Heart left ventricle (tissue), 16 donors: ENCODE measurements around the gene PPP4R2. TPM values are rescaled to one million over a fixed set of nuclear protein-coding genes. Genes with fewer than 3 reads are reported as not detected.

Experiments
- ATAC-seq, 4 donors: fragments of 200-7000 bp; cut with Tn5 transposase; one replicate each; pipeline ENCODE4 v1.9.1; 2020 to 2022; ENCODE audit warnings: moderate library complexity in 4 of 4, mild to moderate bottlenecking in 3 of 4, moderate number of reproducible peaks in 1 of 4
- DNase-seq, 5 donors: peaks; one replicate each; pipeline ENCODE4 v3.0.0-alpha.2; 2020
- H3K27ac ChIP-seq, 12 donors: fragments of 200-600 bp; sonication (generic) in 4 of 12; one replicate each; pipeline versions ENCODE4 v1.5.0 to v1.8.0; 2016 to 2022; ENCODE audit warnings: mild to moderate bottlenecking in 2 of 12
- H3K27me3 ChIP-seq, 9 donors: fragments of 200-600 bp; sonication (generic) in 2 of 9; one replicate each; pipeline versions ENCODE4 v1.5.1 to v1.8.0; 2016 to 2022; ENCODE audit warnings: mild to moderate bottlenecking in 3 of 9
- H3K36me3 ChIP-seq, 9 donors: fragments of 200-600 bp; sonication (generic) in 2 of 9; one replicate each; pipeline versions ENCODE4 v1.5.0 to v1.8.0; 2018 to 2022; ENCODE audit warnings: mild to moderate bottlenecking in 2 of 9
- H3K4me1 ChIP-seq, 12 donors: fragments of 200-600 bp; sonication (generic) in 4 of 12; one replicate each; pipeline versions ENCODE4 v1.5.0 to v1.8.0; 2016 to 2022; ENCODE audit warnings: mild to moderate bottlenecking in 3 of 12
- H3K4me3 ChIP-seq, 12 donors: fragments of 200-600 bp; sonication (generic) in 4 of 12; one replicate each; pipeline versions ENCODE4 v1.5.0 to v1.8.0; 2017 to 2022; ENCODE audit warnings: mild to moderate bottlenecking in 9 of 12, moderate library complexity in 4 of 12
- H3K9me3 ChIP-seq, 12 donors: fragments of 200-600 bp; sonication (generic) in 4 of 12; one replicate each; pipeline versions ENCODE4 v1.5.0 to v1.8.0; 2016 to 2022; ENCODE audit warnings: mild to moderate bottlenecking in 1 of 12
- POLR2A ChIP-seq, 2 donors: fragments of 450-650 bp; IDR thresholded peaks; one replicate each; pipeline ENCODE4 v1.6.1; 2017; ENCODE audit warnings: antibody characterized with exemption in 2 of 2, mild to moderate bottlenecking in 2 of 2, moderate library complexity in 2 of 2
- WGBS, 4 donors: extraction: QIAGEN DNeasy Blood & Tissue Kit in 2 of 4; methylation state at CpG; one replicate each; pipeline versions ENCODE4 v1.1.5 to v1.1.7; 2013 to 2018; 5-methylcytosine and 5-hydroxymethylcytosine counted together
- intact Hi-C, 10 donors: fragments of 100-400 bp; cut with DNase I; formaldehyde crosslinking; loops; one replicate each; pipeline versions ENCODE4 v1.11.1 to v1.14.2; 2022
- polyA plus RNA-seq, 2 donors: library from polyadenylated mRNA; stranded (reverse); fragments of 200-250 nt; gene quantifications; one replicate each; pipeline ENCODE4 v1.2.3, GENCODE V29; 2013
- total RNA-seq, 9 donors: library from RNA; depleted of rRNA in 2 of 9; stranded (reverse); fragments of >200 nt in 2 of 9; fragmentation: NEBNext Ultra II Directional in 3 of 9; extraction: Animal tissue kit (Norgen Biotek cat#: 25700) in 3 of 9; gene quantifications; one replicate each; pipeline versions ENCODE4 v1.1.0 to v1.2.4, GENCODE V29; 2016 to 2023
- TF ChIP-seq, protein P1 (sequence below), 12 donors: fragments of 200-600 bp; sonication (generic) in 4 of 12; IDR thresholded peaks; one replicate each; pipeline versions ENCODE4 v1.5.0 to v1.8.0; 2018 to 2022; ENCODE audit warnings: antibody characterized with exemption in 12 of 12, mild to moderate bottlenecking in 5 of 12
- donor health status: ischemic (EF 13 %, LVEDD 7.1; RV severe dilation, severe dysfunction).
- donor health status: healthy with polysubstance abuse.
- donor health status: DM: no; HTN: yes; CAD: no.
- donor health status: DM: no; HTN: no; CAD: no.
- donor health status: ischemic (EF 25% LVEDD 6.9; RV normal size, moderate dysfunction).
- donor health status: ischemic (EF 25% LVEDD 5.7; RV mildly dilated, moderate dysfunction).
- donor health status: healthy.
- donor health status: DM: yes; HTN: yes; CAD: no.
- donor health status: ischemic (EF 35%, LVEDD 5.7; RV mildly dilated, moderate dysfunction).
- donor health status: nonischemic (EF 11% LVEDD 7.7; RV severe dilation, severe dysfunction).
- donor health status: DM: yes; HTN: yes; CAD: no.
- donor health status: PGD.
- donor health status: ischemic (EF 29% LVEDD 5.4; RV normal size, mild dysfunction).
- donor health status: nonischemic (EF 23%, LVEDD 6.1; RV moderate dilation, normal function).

Gene PPP4R2
- total and polyA plus RNA-seq, 11 donors, result 17.0 to 69.7 (median 48.1) TPM

DNA sequence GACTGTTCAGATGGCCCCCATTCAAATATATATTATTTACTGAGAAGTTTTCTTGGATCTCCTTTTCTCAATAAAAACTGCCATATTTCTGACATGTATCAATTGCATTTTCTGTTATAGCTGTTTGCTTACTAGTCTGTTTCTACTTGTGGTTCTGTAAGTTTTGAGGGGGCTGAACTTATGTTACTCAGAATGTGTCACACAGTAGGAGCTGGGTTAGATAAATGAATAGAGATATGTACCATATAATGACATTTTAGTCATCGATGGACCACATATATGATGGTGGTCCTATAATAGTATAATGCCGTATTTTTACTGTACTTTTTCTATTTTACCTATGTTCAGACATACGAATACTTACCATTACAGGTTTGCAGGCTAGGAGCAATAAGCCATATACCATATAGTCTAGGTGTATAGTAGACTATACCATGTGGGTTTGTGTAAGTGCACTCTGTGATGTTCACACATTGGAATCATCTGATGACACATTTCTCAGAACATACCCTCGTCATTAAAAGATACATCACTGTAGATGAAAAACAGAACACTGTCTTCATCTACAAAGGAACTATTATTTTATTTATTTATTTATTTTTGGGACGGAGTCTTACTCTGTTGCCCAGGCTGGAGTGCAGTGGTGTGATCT, 22.3 kb downstream of the PPP4R2 start:
- Histone ChIP-seq H3K27me3 (no peaks in the 10 kb centered on the region), H3K4me1 (peaks cover 0 to 55% (median 27%) of the 10 kb centered on the region in 12 donors), H3K4me3 (no peak overlapping the region), H3K27ac (no peak overlapping the region), H3K9me3 (no peaks in the 10 kb centered on the region), H3K36me3 (peaks cover 0 to 10% (median 0%) of the 10 kb centered on the region in 9 donors)
- DNase-seq (no peak), ATAC-seq (no peak)
- 64 to 88% (median 75%) methylated on average over 5 of the region's 5 CpGs for WGBS, 4 donors
- intact Hi-C loops, result no loop called here
- TF ChIP-seq, protein P1, sequence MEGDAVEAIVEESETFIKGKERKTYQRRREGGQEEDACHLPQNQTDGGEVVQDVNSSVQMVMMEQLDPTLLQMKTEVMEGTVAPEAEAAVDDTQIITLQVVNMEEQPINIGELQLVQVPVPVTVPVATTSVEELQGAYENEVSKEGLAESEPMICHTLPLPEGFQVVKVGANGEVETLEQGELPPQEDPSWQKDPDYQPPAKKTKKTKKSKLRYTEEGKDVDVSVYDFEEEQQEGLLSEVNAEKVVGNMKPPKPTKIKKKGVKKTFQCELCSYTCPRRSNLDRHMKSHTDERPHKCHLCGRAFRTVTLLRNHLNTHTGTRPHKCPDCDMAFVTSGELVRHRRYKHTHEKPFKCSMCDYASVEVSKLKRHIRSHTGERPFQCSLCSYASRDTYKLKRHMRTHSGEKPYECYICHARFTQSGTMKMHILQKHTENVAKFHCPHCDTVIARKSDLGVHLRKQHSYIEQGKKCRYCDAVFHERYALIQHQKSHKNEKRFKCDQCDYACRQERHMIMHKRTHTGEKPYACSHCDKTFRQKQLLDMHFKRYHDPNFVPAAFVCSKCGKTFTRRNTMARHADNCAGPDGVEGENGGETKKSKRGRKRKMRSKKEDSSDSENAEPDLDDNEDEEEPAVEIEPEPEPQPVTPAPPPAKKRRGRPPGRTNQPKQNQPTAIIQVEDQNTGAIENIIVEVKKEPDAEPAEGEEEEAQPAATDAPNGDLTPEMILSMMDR (IDR thresholded peaks at IDR 0.05), result no peak
- no peak for TF ChIP-seq POLR2A (IDR thresholded peaks at IDR 0.05)

DNA sequence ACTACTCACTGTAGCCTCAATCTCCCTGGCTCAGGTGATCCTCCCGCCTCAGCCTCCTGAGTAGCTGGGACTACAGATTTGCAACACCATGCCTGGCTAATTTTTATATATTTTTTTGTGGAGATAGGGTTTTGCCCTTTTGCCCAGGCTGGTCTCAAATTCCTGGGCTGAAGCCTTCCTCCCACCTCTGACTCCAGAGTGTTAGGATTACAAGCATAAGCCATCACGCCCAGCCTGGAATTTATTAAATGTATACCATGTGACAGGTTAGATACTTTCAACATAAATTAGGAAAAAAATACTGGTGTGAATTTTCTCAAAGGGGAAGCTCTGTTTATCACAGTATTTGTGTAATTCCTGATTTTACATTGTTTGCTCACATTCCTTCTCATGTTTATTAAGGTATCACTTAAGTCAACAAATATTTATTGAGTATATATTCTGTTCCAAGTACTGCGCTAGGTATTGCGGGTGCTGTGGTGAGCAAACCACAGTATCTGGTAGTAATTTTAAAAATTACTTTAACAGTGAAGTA, 24.8 kb downstream of the PPP4R2 start:
- WGBS, 4 donors, result 50 to 71% (median 65%) methylated on average over 4 of the region's 4 CpGs
- H3K4me1 ChIP-seq, result peaks cover 5 to 75% (median 43%) of the 10 kb centered on the region in 12 donors

DNA sequence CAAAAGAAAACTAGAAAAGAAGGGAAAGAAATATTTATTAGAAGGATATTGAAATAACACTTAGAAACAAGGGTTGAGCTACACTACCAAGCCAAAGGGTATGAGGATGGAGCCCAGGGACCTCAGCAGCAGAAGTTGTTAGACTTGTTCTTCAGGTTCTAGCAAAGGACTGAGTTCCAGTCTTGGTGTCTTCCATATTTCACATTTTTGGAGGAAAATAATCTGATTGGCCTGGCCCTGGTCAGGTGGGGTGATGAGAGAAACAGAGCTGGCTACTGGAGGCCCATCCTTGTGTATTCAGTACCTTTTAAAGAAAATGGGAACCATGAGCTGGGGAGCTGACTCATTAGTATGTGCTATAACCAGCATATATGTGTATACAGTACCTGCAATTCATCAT, 28.2 kb downstream of the PPP4R2 start:
- Histone ChIP-seq H3K27ac (no peak overlapping the region), H3K36me3 (no peaks in the 10 kb centered on the region), H3K9me3 (no peaks in the 10 kb centered on the region), H3K27me3 (no peaks in the 10 kb centered on the region), H3K4me3 (no peak overlapping the region), H3K4me1 (peaks cover 8 to 69% (median 41%) of the 10 kb centered on the region in 12 donors)
- no peak for DNase-seq
- ATAC-seq, result no peak
- intact Hi-C loops, result no loop called here
- TF ChIP-seq, protein P1 (IDR thresholded peaks at IDR 0.05), result no peak
- no peak for TF ChIP-seq POLR2A (IDR thresholded peaks at IDR 0.05)

More for the DNA sequence above, 24.8 kb downstream of the PPP4R2 start:
- DNase-seq (no peak), ATAC-seq (no peak)
- intact Hi-C loops, result no loop called here
- Histone ChIP-seq H3K36me3 (peaks cover 0 to 6% (median 0%) of the 10 kb centered on the region in 9 donors), H3K27ac (no peak overlapping the region), H3K27me3 (no peaks in the 10 kb centered on the region), H3K9me3 (no peaks in the 10 kb centered on the region), H3K4me3 (no peak overlapping the region)
- TF ChIP-seq POLR2A (IDR thresholded peaks at IDR 0.05), result no peak
- TF ChIP-seq, protein P1 (IDR thresholded peaks at IDR 0.05), result no peak

DNA sequence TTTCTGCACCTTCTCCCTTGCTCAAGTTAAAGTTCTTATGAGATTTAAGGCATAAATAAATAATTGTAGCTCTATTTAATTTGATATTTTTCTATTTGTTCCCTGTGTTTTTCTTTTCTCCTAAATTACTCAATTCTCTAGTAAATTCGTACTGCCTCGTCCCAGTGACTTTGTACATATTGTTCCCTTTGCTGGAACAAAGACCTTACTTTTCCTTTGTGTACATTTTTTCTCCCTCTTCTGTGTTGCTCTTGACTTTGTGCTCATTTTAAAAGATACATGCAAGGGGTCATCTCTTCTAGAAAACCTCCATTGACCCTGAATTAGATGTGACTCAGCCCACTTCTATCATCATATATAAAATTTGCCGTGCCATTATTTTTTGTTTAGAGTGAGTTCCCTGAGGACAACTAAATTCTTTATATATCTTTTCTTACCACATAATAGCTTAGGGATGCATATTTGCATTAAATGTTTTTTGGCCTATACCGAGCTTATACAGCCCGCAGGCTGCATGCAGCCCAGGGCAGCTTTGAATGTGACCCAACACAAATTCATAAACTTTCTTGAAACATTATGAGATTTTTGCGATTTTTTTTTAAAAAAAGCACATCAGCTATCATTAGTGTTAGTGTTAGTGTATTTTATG, 29.6 kb downstream of the PPP4R2 start:
- Histone ChIP-seq H3K27me3 (no peaks in the 10 kb centered on the region), H3K4me1 (peaks cover 8 to 70% (median 50%) of the 10 kb centered on the region in 12 donors)
- TF ChIP-seq, protein P1 (IDR thresholded peaks at IDR 0.05), result no peak
- TF ChIP-seq POLR2A (IDR thresholded peaks at IDR 0.05), result no peak

More for the DNA sequence above, 29.6 kb downstream of the PPP4R2 start:
- ATAC-seq, result no peak
- Histone ChIP-seq H3K36me3 (no peaks in the 10 kb centered on the region), H3K27ac (no peak overlapping the region), H3K9me3 (no peaks in the 10 kb centered on the region), H3K4me3 (no peak overlapping the region)
- DNase-seq, result no peak
- intact Hi-C loops, result no loop called here
- 72 to 85% (median 78%) methylated on average over 6 of the region's 6 CpGs for WGBS, 4 donors
